KMS-11 (cell line): ENCODE data around the gene PDE3A.

ENCODE experiments used
- H2AFZ ChIP-seq: fragments of 200-600 bp; sonication (generic); 2 replicates; pipeline ENCODE4 v1.6.1; 2016; ENCODE audit warnings: antibody characterized with exemption, mixed run types, low read depth
- H3K27ac ChIP-seq: fragments of 200-600 bp; sonication (generic); 2 replicates; pipeline ENCODE4 v1.6.1; 2016; ENCODE audit warnings: mild to moderate bottlenecking, mixed run types
- H3K27me3 ChIP-seq: fragments of 200-600 bp; sonication (generic); 2 replicates; pipeline ENCODE4 v1.6.1; 2017; ENCODE audit warnings: mild to moderate bottlenecking, low read depth, mixed run types, moderate library complexity; ENCODE audit not compliant: insufficient read depth
- H3K36me3 ChIP-seq: fragments of 200-600 bp; sonication (generic); 2 replicates; pipeline ENCODE4 v1.6.1; 2017; ENCODE audit warnings: mild to moderate bottlenecking, mixed run types; ENCODE audit not compliant: insufficient read depth
- H3K4me1 ChIP-seq: fragments of 200-600 bp; sonication (generic); 2 replicates; pipeline ENCODE4 v1.6.1; 2016; ENCODE audit warnings: mild to moderate bottlenecking, low read depth, mixed run types; ENCODE audit not compliant: poor library complexity, severe bottlenecking
- H3K4me2 ChIP-seq: fragments of 200-600 bp; sonication (generic); 2 replicates; pipeline ENCODE4 v1.7.0; 2016; ENCODE audit warnings: mild to moderate bottlenecking, mixed run types
- H3K4me3 ChIP-seq: fragments of 200-600 bp; sonication (generic); IDR thresholded peaks from 2 replicates; pipeline ENCODE4 v1.6.1; 2017; ENCODE audit warnings: low read depth, low read length, mixed read lengths; ENCODE audit not compliant: insufficient read depth
- H3K79me2 ChIP-seq: fragments of 200-600 bp; sonication (generic); 2 replicates; pipeline ENCODE4 v1.6.1; 2016; ENCODE audit warnings: low read depth, mixed run types; ENCODE audit not compliant: insufficient read depth
- H3K9ac ChIP-seq: fragments of 200-600 bp; sonication (generic); 2 replicates; pipeline ENCODE4 v1.6.1; 2016; ENCODE audit warnings: mild to moderate bottlenecking, mixed run types
- H4K20me1 ChIP-seq: fragments of 200-600 bp; sonication (generic); 2 replicates; pipeline ENCODE4 v1.6.1; 2016; ENCODE audit warnings: mild to moderate bottlenecking, mixed run types; ENCODE audit not compliant: insufficient read depth
- TF ChIP-seq, protein P1 (sequence below): fragments of 200-600 bp; sonication (generic); conservative IDR thresholded peaks from 2 replicates; pipeline ENCODE4 v1.6.1; 2017; ENCODE audit warnings: low read depth, mild to moderate bottlenecking, antibody characterized with exemption, low read length, moderate library complexity, mixed read lengths

PDE3A gene

DNA sequence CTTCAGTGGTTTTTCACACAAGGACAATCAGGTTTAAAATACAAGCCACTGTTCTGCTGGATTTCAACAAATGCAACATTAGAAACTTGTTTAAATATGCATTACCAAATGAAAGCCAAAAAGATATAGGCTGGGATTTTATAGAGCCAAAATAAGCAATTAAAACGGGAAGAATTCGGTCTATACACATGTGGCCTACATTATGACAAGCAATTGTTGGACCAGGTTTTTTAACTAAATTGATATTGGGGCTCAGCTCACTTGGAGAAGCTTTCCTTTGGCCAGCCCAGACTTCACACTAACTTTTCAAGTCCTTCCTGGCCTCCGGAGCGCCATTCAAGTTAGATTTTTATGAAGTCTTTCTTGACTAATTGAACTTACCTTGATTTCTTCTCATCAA is 16.9 kb upstream of the PDE3A start:
- H3K4me1 ChIP-seq = no peaks in the 10 kb centered on the region
- no peak overlapping the region for H3K4me3 ChIP-seq
- H3K9ac ChIP-seq = no peak overlapping the region
- H3K27ac ChIP-seq = no peak overlapping the region
- H2AFZ ChIP-seq = no peak overlapping the region
- H3K36me3 ChIP-seq = no peaks in the 10 kb centered on the region
- H3K4me2 ChIP-seq = no peak overlapping the region
- H4K20me1 ChIP-seq = no peaks in the 10 kb centered on the region
- TF ChIP-seq, protein P1, sequence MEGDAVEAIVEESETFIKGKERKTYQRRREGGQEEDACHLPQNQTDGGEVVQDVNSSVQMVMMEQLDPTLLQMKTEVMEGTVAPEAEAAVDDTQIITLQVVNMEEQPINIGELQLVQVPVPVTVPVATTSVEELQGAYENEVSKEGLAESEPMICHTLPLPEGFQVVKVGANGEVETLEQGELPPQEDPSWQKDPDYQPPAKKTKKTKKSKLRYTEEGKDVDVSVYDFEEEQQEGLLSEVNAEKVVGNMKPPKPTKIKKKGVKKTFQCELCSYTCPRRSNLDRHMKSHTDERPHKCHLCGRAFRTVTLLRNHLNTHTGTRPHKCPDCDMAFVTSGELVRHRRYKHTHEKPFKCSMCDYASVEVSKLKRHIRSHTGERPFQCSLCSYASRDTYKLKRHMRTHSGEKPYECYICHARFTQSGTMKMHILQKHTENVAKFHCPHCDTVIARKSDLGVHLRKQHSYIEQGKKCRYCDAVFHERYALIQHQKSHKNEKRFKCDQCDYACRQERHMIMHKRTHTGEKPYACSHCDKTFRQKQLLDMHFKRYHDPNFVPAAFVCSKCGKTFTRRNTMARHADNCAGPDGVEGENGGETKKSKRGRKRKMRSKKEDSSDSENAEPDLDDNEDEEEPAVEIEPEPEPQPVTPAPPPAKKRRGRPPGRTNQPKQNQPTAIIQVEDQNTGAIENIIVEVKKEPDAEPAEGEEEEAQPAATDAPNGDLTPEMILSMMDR = no peak
- H3K79me2 ChIP-seq = no peaks in the 10 kb centered on the region
- no peaks in the 10 kb centered on the region for H3K27me3 ChIP-seq

DNA sequence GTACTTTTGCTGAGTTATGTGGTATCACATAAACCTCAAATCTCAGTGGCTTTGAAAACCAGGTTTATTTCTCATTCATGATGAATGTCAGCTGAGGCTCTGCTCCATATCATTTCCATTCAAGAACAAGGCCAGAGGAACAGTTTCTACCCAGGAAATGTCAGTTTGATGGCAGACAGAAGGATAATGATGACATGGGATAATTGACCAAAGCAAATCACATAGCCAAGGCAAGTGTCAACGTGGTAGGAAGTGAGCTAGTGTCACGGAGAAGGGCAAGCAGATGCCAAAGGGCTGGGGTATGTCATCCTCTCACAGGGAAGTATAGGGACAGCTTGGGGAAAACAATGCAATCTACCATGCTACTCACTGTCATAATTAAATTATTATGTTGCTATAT is 12.3 kb upstream of the PDE3A start:
- H3K36me3 ChIP-seq = no peaks in the 10 kb centered on the region
- no peak overlapping the region for H3K9ac ChIP-seq
- no peaks in the 10 kb centered on the region for H3K27me3 ChIP-seq
- H4K20me1 ChIP-seq = no peaks in the 10 kb centered on the region
- H2AFZ ChIP-seq = no peak overlapping the region
- H3K79me2 ChIP-seq = no peaks in the 10 kb centered on the region
- no peak overlapping the region for H3K4me3 ChIP-seq
- TF ChIP-seq, protein P1 = no peak
- H3K4me2 ChIP-seq = no peak overlapping the region
- H3K4me1 ChIP-seq = no peaks in the 10 kb centered on the region
- no peak overlapping the region for H3K27ac ChIP-seq

DNA sequence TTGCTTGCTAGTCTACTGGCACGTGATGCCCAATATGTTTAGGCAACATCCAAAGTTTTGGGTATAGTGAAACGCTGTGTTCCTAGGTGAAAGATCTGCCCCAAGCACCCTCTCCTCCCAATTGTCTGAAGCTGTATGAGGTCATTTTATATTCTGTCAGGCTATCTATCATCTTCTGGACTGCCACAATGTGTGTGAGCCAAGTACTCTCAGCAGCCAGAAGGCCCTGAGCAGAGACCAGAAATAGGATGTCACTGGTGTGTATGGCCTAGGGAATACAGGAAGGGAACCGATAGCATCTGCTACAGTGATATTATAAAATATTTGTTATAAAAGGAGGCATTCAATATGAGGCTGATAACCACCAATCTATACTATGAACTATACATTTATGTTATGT is 7.9 kb upstream of the PDE3A start:
- Histone ChIP-seq H3K4me2 (no peak overlapping the region), H3K27ac (no peak overlapping the region), H3K4me1 (no peaks in the 10 kb centered on the region), H4K20me1 (no peaks in the 10 kb centered on the region), H3K79me2 (no peaks in the 10 kb centered on the region), H3K27me3 (no peaks in the 10 kb centered on the region), H3K36me3 (no peaks in the 10 kb centered on the region), H3K4me3 (no peak overlapping the region), H2AFZ (no peak overlapping the region), H3K9ac (no peak overlapping the region)
- TF ChIP-seq, protein P1 = no peak

DNA sequence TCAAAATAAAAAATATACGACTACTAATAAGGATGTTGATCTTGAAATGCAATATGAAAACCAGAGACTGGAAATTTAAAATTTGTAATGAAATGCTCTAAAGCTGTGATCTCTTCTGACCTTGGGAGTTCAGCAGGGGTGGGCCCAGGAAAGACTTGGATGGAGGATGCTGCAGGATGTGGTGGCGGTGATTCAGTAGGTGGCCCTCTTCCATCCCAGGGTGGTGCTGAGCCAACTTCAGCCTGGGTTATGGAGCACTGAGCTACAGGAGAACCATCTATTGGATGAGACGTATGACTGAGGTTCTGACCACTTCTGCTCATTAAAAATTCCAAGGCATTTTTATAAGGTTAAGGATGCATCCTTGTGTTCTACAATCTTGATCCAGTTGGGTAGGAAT is 6.9 kb upstream of the PDE3A start:
- Histone ChIP-seq H2AFZ (no peak overlapping the region), H3K36me3 (no peaks in the 10 kb centered on the region), H3K27ac (no peak overlapping the region), H3K27me3 (no peaks in the 10 kb centered on the region), H3K4me2 (no peak overlapping the region), H4K20me1 (no peaks in the 10 kb centered on the region), H3K4me1 (no peaks in the 10 kb centered on the region), H3K9ac (no peak overlapping the region), H3K4me3 (no peak overlapping the region), H3K79me2 (no peaks in the 10 kb centered on the region)
- TF ChIP-seq, protein P1 = no peak

DNA sequence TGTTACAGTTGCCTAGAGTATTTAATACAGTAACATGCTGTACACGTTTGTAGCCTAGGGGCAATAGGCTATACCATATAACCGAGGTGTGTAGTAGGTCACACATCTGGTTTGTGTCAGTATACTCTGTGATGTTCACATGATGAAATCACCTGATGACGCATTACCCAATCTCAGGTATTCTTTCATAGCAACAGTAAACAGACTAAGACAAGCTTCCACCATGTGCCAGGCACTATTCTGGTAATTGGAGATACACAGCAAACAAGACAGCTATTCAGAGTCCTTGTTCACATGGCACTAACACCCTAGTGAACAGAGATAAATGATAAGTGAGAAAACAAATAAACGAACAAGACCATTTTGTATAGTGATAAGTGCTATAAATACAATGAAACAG is 3.8 kb upstream of the PDE3A start:
- TF ChIP-seq, protein P1 = no peak
- Histone ChIP-seq H3K4me3 (no peak overlapping the region), H3K27me3 (no peaks in the 10 kb centered on the region)

More for the DNA sequence above, 3.8 kb upstream of the PDE3A start:
- Histone ChIP-seq H3K9ac (no peak overlapping the region), H3K4me1 (no peaks in the 10 kb centered on the region), H3K4me2 (no peak overlapping the region), H4K20me1 (no peaks in the 10 kb centered on the region), H3K36me3 (no peaks in the 10 kb centered on the region), H2AFZ (no peak overlapping the region), H3K27ac (no peak overlapping the region), H3K79me2 (no peaks in the 10 kb centered on the region)
